Neural cell (in vitro differentiated cells): ENCODE measurements around the gene RASA4.
"Not testable (repeated sequence)": the region's sequence is repeated elsewhere in the genome, so short reads cannot be mapped to it uniquely, and the experiment has no call there.

ENCODE experiments used
- EP300 ChIP-seq: fragments of 450-650 bp; conservative IDR thresholded peaks from 2 replicates; pipeline ENCODE4 v1.6.1; 2014; ENCODE audit warnings: antibody characterized with exemption, mild to moderate bottlenecking, moderate library complexity; ENCODE audit not compliant: poor library complexity, severe bottlenecking
- EZH2 ChIP-seq: fragments of 200-600, 300-800 bp; shearing (Covaris generic), sonication (generic); IDR thresholded peaks from 2 replicates; pipeline ENCODE4 v1.6.1; 2014; ENCODE audit warnings: antibody characterized with exemption, low read length, borderline replicate concordance, mild to moderate bottlenecking; ENCODE audit not compliant: insufficient read depth, poor library complexity, severe bottlenecking
- POLR2AphosphoS5 ChIP-seq: IDR thresholded peaks from 2 replicates; pipeline ENCODE4 v1.6.1; 2012
- TF ChIP-seq, protein P1 (sequence below): fragments of 450-650 bp; IDR thresholded peaks from 2 replicates; pipeline ENCODE4 v1.5.1; 2014; ENCODE audit warnings: antibody characterized with exemption, mild to moderate bottlenecking, moderate library complexity; ENCODE audit not compliant: poor library complexity, severe bottlenecking

GRCh38 chr7:102527822-102528793, 88.4 kb downstream of the RASA4 start:
- TF ChIP-seq, protein P1, sequence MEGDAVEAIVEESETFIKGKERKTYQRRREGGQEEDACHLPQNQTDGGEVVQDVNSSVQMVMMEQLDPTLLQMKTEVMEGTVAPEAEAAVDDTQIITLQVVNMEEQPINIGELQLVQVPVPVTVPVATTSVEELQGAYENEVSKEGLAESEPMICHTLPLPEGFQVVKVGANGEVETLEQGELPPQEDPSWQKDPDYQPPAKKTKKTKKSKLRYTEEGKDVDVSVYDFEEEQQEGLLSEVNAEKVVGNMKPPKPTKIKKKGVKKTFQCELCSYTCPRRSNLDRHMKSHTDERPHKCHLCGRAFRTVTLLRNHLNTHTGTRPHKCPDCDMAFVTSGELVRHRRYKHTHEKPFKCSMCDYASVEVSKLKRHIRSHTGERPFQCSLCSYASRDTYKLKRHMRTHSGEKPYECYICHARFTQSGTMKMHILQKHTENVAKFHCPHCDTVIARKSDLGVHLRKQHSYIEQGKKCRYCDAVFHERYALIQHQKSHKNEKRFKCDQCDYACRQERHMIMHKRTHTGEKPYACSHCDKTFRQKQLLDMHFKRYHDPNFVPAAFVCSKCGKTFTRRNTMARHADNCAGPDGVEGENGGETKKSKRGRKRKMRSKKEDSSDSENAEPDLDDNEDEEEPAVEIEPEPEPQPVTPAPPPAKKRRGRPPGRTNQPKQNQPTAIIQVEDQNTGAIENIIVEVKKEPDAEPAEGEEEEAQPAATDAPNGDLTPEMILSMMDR, result not testable (repeated sequence)
- not testable (repeated sequence) for TF ChIP-seq POLR2AphosphoS5, EZH2, EP300
